PFSK-1 (cell line): ENCODE results near the gene MCTP1.

Source experiments
- POLR2AphosphoS5 ChIP-seq: IDR thresholded peaks from 2 replicates; pipeline ENCODE4 v1.6.1; 2012; ENCODE audit warnings: low read depth, mild to moderate bottlenecking, control low read depth, low read length, moderate library complexity
- REST ChIP-seq, 2 experiments: IDR thresholded peaks; 2 replicates each; pipeline versions ENCODE4 v1.6.1 to v1.8.0; 2011 to 2012; ENCODE audit warnings: low read depth in 2 of 2, low read length in 2 of 2, control low read depth in 1 of 2, inconsistent platforms in 1 of 2, mild to moderate bottlenecking in 1 of 2, moderate library complexity in 1 of 2; ENCODE audit not compliant: insufficient read depth in 1 of 2
- TAF1 ChIP-seq: IDR thresholded peaks from 2 replicates; pipeline ENCODE4 v1.6.1; 2012; ENCODE audit warnings: low read length, control low read depth, borderline replicate concordance; ENCODE audit not compliant: insufficient read depth

- TF ChIP-seq TAF1 (no peak), POLR2AphosphoS5 (no peak), REST (IDR thresholded peaks at IDR 0.05; ENCODE audit: insufficient read depth in 1 of 2, low read depth in 2 of 2, low read length in 2 of 2) (no peak)
These were observed 62.1 kb downstream of the MCTP1 start for GRCh38 chr5:95222836-95223235.
